Measurements from ENCODE around the gene MAGI1.

MAGI1 gene

DNA sequence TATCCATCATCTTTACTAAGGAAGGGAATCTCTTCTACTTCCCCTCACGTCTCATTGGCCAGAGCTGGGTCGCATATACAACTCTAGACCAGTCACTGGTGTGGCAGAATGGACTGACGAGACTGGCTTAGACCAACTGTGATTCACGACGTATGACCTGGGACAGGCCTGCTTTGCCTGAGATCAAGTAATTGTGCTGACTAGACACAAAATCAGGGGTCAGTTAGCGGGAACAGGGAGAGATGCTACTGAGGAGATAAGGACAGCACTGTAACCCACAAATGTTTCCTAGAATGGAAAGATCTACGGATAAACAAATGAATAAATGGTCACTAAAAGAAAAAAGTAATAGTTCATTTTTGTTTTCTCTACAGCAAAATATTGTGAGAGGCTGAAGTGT lies 308.3 kb downstream of the MAGI1 start:
- Histone ChIP-seq H3K4me3 (no peak overlapping the region), H3K9me3 (no peaks in the 10 kb centered on the region), H3K4me1 (peaks cover 0 to 25% (median 15%) of the 10 kb centered on the region in 4 donors), H3K27ac (peak overlapping the region in 1 of 2 donors; percentile 42), H3K27me3 (no peaks in the 10 kb centered on the region), H3K36me3 (no peaks in the 10 kb centered on the region)
- TF ChIP-seq, protein P1, sequence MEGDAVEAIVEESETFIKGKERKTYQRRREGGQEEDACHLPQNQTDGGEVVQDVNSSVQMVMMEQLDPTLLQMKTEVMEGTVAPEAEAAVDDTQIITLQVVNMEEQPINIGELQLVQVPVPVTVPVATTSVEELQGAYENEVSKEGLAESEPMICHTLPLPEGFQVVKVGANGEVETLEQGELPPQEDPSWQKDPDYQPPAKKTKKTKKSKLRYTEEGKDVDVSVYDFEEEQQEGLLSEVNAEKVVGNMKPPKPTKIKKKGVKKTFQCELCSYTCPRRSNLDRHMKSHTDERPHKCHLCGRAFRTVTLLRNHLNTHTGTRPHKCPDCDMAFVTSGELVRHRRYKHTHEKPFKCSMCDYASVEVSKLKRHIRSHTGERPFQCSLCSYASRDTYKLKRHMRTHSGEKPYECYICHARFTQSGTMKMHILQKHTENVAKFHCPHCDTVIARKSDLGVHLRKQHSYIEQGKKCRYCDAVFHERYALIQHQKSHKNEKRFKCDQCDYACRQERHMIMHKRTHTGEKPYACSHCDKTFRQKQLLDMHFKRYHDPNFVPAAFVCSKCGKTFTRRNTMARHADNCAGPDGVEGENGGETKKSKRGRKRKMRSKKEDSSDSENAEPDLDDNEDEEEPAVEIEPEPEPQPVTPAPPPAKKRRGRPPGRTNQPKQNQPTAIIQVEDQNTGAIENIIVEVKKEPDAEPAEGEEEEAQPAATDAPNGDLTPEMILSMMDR (IDR thresholded peaks at IDR 0.05), result no peak
- DNase-seq, result no peak
- intact Hi-C loops (cut with DNase I; ENCODE audit: low total_unique reads), result loop anchor here (5.0 kb wide), 1 partner anchor 288 kb away; no protein-coding TSS in a partner anchor

DNA sequence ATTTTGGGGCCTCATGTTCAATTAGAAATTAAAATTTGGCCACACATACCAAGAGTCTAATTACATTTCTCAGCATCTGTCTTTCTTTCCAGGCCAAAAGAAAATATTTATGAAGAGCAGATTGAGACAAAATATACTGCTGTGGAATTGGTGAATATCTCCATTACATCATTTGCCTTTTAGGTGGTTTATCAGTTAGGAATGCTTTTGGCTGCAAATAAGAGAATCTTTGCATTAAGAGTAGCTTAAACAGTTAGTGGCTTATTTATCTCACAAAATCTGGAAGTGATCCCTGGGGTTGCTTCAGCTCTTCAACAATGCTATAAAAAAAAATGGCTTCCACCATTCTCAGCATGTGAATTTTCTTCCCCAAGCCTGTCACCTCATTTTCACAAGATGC lies 308.7 kb downstream of the MAGI1 start:
- TF ChIP-seq, protein P1 (IDR thresholded peaks at IDR 0.05), result no peak
- Histone ChIP-seq H3K4me1 (peaks cover 0 to 25% (median 15%) of the 10 kb centered on the region in 4 donors), H3K27ac (peak overlapping the region; percentile 20 to 42), H3K4me3 (no peak overlapping the region), H3K36me3 (no peaks in the 10 kb centered on the region), H3K27me3 (no peaks in the 10 kb centered on the region), H3K9me3 (no peaks in the 10 kb centered on the region)
- no peak for DNase-seq
- intact Hi-C loops (cut with DNase I; ENCODE audit: low total_unique reads), result loop anchor here (5.0 kb wide), 1 partner anchor 288 kb away; no protein-coding TSS in a partner anchor

DNA sequence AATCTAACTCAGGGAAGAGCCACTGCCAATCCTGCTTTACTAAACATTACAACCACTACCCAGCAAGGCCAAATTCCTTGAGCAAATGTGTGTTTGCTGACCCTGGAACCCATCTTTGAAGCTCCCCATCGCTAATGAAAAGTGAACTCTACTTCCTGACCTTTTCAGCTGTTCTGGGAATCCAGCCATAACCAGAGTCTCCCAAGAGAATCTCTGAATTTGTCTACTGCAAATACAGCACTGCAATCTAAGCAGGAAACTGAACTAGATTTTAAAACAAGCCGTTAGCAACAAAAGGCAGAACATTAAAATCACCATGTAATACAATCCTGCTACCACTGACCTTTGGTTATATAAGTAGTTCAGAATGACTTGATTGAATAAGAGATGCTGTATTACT lies 309.2 kb downstream of the MAGI1 start:
- H3K36me3 ChIP-seq, result no peaks in the 10 kb centered on the region
- no peak for DNase-seq
- H3K4me1 ChIP-seq, result peaks cover 0 to 25% (median 15%) of the 10 kb centered on the region in 4 donors
- no peak overlapping the region for H3K4me3 ChIP-seq
- H3K9me3 ChIP-seq, result no peaks in the 10 kb centered on the region
- peak overlapping the region; percentile 20 to 42 for H3K27ac ChIP-seq
- no peaks in the 10 kb centered on the region for H3K27me3 ChIP-seq
- TF ChIP-seq, protein P1 (IDR thresholded peaks at IDR 0.05), result no peak
- intact Hi-C loops (cut with DNase I; ENCODE audit: low total_unique reads), result no loop called here

- no peak for DNase-seq
These were observed 310.6 kb downstream of the MAGI1 start for GRCh38 chr3:65728138-65728537.

DNA sequence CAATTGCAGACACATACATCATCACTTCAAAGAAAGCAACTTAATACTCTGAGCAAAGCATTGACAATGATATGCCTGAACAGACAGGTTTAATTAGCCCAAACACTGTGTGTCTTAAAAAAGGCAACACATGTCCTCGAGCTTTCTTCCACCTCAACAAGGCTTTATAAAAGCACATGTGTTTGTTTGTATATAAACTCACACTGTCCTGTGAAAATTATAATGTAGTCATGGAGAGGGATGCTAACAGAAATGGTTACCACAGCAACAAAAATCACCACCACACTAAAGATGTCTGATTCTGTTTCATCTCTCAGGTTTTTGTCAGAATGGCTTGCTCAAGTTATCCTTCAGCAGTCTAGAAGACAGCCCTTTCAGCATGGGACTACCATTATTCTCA lies 314.7 kb downstream of the MAGI1 start:
- Histone ChIP-seq H3K9me3 (no peaks in the 10 kb centered on the region), H3K4me3 (no peak overlapping the region), H3K36me3 (no peaks in the 10 kb centered on the region), H3K27ac (no peak overlapping the region), H3K27me3 (no peaks in the 10 kb centered on the region), H3K4me1 (peaks cover 0 to 1% (median under 1%) of the 10 kb centered on the region in 4 donors)
- TF ChIP-seq, protein P1 (IDR thresholded peaks at IDR 0.05), result no peak
- intact Hi-C loops (cut with DNase I; ENCODE audit: low total_unique reads), result no loop called here
- no peak for DNase-seq

More at GRCh38 chr3:65728138-65728537, 310.6 kb downstream of the MAGI1 start:
- no peaks in the 10 kb centered on the region for H3K36me3 ChIP-seq
- H3K27me3 ChIP-seq, result no peaks in the 10 kb centered on the region
- no peak overlapping the region for H3K27ac ChIP-seq
- intact Hi-C loops (cut with DNase I; ENCODE audit: low total_unique reads), result no loop called here
- H3K4me3 ChIP-seq, result no peak overlapping the region
- H3K4me1 ChIP-seq, result peaks cover 0 to 25% (median 15%) of the 10 kb centered on the region in 4 donors
- TF ChIP-seq, protein P1 (IDR thresholded peaks at IDR 0.05), result no peak
- H3K9me3 ChIP-seq, result no peaks in the 10 kb centered on the region

- TF ChIP-seq, protein P1 (IDR thresholded peaks at IDR 0.05), result no peak
- no peaks in the 10 kb centered on the region for H3K27me3 ChIP-seq
- no peak for DNase-seq
- H3K27ac ChIP-seq, result no peak overlapping the region
- no peak overlapping the region for H3K4me3 ChIP-seq
- H3K36me3 ChIP-seq, result no peaks in the 10 kb centered on the region
- no peaks in the 10 kb centered on the region for H3K9me3 ChIP-seq
- H3K4me1 ChIP-seq, result no peaks in the 10 kb centered on the region
- intact Hi-C loops (cut with DNase I; ENCODE audit: low total_unique reads), result no loop called here
These were observed 315.7 kb downstream of the MAGI1 start for GRCh38 chr3:65723011-65723410.

All from tibial artery (tissue), 4 donors.